Hematopoietic multipotent progenitor cell treated with erythropoietin and hydrocortisone succinate and interleukin-3 and kit ligand, for 8 days (in vitro differentiated cells): Measurements from ENCODE around the gene DDX6.
"Not testable (repeated sequence)": the region's sequence is repeated elsewhere in the genome, so short reads cannot be mapped to it uniquely, and the experiment has no call there.

Experiments
- DNase-seq: peaks from one replicate; pipeline ENCODE4 v3.0.0-alpha.2; 2015

Gene DDX6

DNA sequence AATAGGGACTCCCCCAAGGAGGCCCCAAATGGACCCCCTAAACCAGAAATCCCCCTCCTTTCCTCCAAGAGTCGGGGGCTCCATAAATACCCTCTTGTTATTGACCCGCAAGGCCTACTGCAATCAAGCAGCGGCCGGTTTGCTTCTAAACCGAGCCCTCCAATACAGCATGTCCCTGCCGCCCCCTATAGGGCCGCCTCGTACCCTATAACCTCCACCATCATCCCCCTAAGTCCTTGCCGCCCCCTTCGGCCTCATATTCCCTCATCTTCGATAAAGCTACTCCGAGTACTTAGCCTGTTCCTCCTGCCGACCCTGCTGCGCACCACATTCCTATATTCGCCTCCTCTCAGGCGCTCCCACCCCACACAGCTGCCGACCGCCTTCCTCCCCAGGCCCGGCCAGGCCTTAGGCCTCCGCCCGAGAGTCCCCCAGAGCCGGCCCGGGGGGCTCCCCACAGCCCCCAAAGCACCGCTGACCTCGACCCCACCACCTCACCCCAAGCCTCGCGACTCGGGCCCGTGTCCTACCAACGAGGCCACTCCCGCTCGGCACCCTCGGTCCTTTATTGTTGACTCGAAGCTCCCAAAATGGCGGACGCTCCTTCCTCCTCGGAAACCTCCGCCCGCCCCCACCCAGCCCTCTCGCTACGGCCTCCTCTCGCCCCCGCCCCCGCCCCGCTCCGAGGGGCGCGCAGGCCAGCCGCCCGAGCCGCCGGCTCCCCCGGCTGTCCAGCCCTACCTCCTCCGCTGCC, 430 bp downstream of the DDX6 start:
- peak; percentile 69 for DNase-seq

DNA sequence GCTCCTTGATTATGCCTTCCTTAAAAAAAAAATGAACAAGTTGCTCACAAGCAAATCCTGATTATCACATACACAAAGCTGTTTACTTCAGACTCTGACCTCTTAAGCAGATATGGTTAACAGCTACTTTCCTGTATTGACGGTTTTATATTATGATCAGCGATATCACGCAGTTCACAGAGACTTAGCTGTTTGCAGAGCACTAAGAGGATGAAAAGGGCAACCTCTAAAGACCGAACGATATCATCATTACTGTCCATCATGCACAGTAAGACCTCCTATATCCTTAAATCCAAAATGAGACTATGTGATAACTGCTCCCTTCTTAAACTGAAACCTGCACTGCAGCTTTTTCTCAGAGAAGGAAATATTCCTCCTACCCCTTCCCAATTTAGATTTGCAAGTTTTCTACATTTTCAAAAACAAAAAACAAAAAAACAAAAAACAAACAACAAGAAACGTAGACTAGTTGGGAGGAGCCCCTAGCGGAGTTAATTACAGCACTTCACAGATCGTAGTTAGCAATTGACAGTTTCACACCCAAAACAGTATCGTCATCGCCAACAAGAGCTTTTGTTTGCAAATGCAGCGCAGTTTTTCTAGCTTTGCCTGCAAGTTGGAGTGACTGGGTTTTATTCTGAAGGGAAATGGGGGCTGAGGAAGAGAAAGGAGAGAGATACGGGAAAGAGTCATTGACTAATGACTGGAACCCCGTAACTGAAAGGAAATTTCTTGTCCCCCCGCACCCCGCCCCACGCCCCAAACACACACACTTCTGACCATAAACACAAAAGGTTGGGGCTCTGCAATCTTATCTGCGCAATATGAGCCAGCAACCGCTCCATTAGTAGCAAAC, 1.2 kb downstream of the DDX6 start:
- DNase-seq, result peak; percentile 66

DNA sequence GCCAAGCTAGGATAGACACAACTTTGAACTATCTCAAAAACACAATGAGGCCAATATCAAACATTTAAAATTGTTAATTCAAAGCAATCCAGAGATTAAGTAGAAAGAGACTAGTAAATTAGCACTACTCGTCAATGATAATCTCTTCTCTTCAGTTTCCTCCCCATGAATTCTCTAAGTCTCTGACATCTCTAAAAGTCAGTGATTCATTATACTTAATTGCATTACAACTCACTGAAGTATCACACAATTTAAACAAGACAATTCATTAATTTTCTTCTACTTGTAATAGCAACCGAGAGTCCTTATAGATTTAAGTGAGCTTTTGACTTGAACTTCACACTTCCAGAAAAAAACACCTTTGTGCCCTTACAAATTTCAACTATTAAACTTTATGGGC, 4.3 kb downstream of the DDX6 start:
- DNase-seq, result no peak

DNA sequence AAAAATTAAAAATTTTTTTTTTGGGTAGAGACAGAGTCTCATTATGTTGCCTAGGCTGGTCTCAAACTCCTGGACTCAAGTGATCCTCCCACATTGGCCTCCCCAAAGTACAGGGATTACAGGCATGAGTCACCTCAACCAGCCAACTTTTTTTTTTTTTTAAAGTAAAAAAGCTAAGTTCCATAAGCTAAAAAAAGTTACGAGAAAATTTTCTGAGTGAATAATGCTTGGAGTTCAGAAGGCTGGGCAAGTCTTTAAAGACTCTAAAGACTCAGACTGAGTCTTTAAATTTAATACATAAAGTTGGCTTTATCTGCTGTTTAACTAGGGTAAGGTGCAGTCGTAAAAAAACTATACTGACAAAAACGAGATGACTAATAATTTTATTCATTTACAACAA, 5.6 kb downstream of the DDX6 start:
- no peak for DNase-seq

DNA sequence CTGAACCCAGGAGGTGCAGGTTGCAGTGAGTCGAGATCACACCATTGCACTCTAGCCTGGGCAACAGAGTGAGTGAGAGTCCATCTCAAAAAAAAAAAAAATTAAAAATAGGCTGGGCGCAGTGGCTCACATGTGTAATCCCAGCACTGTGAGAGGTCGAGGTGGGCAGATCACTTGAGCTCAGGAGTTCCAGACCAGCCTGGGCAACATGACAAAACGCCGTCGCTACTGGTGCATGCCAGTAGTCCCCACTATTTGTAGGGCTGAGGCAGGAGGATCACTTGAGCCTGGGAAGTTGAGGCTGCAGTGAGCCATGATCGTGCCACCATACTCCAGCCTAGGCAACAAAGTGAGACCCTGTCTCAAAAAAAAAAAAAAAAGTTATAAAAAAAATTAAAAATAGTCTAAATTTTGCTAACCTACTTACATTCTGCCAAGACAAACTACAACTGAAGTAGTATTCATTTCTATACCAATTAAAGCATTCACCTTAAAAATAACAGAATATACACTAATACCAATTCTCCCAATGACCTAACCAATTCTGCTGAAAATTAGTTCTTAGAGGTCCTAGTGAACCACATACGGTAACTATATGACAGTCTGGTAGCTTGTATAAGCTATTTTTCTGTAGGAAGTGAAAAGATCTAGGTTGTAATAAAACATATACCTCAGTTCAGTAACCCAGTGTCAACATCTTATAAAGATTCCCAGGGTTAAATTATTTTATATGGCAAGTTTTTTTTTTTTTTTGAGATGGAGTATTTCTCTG, 7.1 kb downstream of the DDX6 start:
- no peak for DNase-seq

DNA sequence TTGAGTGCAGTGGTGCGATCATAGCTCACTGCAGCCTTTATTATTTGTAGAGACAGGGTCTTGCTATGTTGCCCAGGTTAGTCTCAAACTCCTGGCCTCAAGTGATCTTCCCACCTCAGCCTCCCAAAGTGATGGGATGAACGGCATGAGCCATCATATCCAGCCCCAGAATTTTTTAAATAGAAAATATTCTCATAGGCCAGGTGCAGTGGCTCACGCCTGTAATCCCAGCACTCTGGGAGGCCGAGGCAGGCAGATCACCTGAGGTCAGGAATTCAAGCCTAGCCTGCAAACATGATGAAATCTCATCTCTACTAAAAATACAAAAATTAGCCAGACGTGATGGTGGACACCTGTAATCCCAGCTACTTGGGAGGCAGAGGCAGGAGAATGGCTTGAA, 7.6 kb downstream of the DDX6 start:
- DNase-seq, result not testable (repeated sequence)

DNA sequence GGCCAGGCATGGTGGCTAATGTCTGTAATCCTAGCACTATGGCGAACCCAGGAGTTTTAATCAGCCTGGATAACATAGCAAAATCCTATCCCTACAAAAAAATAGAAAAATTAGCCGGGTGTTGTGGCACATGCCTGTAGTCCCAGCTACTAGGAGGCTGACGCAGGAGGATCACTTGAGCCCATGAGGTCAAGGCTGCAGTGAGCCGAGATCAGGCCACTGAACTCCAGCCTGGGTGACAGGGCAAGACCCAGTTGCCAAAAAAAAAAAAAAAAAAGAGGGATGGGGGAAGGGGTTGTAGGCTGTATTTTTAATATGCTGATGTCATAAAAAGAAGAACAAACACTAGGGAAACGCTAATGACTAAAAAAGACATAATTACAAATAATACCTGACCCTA, 12.1 kb downstream of the DDX6 start:
- DNase-seq, result no peak

DNA sequence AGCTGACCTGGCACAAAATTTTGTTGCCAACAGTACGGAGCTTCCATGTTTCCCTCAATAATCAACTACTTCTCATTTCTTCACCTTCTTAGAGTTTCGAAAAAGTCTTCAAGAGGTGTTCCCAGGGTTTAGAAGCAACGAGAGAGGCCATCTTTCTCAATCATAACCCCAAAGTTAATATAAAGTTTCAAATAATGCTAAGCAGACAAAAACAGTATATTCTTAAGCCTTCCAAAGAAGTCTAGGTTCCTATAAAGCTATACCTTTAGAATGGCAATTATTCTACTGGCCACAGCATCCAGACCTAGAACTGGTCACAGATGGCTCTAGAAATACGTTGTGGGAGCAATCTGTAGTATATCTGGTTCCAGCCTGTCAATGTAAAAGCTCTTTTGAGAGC, 16.9 kb downstream of the DDX6 start:
- no peak for DNase-seq

DNA sequence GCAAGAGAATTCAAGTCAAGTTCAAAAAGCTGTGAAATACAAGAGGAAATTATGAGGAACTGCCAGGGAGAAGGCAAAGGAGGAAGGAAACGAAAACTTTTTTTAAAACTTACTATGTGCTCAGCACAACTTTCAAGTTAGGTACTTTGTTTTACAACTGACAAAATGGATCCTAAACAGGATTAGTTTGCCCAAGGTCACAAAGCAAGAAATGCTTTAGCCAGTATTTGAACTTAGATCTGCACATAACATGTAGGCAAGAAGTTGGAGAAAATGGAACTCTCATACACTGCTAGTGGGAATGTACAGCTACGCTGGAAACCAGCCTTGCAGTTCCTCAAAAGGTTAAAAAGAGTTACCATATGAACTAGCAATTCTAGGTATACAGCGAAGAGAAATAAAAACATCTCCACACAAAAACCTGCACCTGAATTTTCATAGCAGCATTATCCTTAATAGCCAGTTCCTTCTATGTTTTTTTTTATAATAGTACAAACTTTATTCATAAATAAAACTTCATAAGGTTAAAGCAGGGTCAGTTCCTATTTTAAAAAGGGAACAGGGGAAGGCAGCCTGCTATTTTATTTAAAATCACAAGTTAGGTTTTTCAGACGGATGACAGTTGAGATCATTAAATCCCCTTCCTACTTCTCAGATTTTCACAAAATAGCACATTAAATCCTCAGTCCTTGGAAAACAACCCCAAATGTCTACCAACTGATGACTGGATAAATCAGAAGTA, 19.2 kb downstream of the DDX6 start:
- DNase-seq, result no peak

DNA sequence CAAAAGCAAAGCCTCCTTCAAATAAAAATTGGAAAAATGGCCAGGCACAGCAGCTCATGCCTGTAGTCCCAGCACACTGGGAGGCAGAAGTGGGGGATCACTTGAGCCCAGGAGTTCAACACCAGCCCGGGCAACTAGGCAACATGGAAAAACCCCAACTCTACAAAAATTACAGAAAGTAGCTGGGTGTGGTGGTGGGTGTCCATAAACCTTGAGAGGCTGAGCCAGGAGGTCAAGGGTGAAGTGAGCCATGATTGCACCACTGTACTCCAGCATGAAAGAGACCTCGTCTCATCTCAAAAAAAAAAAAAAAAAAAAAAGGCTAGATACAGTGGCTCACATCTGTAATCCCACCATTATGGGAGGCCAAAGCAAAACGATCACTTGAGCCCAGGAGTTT, 22.3 kb downstream of the DDX6 start:
- DNase-seq, result no peak

DNA sequence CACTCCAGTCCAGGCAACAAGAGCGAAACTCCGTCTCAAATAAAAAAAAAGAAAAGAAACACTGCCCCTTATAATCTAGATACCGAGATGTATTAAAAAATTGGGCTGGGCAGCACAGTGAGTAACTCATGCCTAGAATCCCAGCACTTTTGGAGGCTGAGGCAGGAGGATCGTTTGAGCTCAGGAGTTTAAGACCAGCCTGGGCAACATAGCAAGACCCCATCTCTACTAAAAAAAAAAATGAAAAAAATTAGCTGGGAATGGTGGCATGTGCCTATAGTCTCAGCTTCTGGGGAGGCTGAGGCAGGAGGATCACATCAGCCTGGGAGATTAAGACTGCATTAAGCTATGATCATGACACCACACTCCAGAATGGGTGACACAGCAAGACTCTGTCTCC, 24.9 kb downstream of the DDX6 start:
- DNase-seq, result no peak

DNA sequence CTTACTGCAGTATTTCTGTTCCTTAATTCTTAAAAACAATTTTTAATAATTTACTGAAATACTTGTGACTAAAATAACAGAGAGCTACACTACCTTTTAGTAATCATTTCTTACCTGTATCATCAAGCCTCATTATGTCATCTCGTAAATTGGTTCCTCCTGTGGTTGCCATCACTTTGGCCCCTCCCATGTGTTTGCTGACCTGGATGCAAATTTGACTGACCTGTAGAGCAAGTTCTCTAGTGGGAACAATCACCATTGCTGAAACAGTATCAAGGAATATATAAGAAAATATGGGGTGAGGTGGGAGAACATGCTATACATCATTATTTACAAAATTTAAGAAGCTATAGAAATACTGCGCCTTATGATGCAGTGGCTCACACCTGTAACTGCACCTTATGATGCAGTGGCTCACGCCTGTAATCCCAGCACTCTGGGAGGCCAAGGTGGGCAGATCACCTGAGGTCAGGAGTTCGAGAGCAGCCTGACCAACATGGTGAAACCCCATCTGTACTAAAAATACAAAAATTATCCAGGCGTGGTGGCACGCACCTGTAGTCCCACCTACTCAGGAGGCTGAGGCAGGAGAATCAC, 25.8 kb downstream of the DDX6 start:
- DNase-seq, result not testable (repeated sequence)

DNA sequence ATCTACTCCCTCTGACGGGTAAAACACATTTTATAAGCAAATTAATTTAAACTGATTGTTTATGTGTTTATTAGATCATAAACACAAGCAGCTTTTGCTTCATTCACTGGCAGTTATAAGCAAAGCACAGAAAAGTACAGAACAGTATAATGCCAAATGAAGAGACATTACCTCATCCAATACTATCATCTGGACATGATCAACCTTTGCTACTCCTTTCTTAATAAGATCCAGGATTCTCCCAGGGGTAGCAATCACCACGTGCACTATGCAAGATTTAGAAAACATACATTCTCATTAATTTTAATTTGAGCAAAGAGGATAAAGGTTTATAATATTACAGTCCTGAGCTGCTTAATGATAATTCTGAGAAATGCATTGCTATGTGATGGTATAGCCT, 27.9 kb downstream of the DDX6 start:
- no peak for DNase-seq

DNA sequence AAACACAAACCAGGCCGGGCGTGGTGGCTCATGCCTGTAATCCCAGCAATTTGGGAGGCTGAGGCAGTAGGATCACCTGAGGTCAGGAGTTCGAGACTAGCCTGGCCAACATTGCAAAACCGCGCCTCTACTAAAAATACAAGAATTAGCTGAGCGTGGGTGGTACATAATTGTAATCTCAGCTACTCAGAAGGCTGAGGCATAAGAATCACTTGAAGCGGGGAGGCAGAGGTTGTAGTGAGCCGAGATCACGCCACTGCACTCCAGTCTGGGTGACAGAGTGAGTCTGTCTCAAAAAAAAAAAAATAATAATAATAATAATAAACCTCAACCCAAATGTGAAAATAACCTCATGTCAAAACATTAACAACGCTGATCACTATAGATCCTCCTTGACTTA, 29.0 kb downstream of the DDX6 start:
- DNase-seq, result not testable (repeated sequence)

DNA sequence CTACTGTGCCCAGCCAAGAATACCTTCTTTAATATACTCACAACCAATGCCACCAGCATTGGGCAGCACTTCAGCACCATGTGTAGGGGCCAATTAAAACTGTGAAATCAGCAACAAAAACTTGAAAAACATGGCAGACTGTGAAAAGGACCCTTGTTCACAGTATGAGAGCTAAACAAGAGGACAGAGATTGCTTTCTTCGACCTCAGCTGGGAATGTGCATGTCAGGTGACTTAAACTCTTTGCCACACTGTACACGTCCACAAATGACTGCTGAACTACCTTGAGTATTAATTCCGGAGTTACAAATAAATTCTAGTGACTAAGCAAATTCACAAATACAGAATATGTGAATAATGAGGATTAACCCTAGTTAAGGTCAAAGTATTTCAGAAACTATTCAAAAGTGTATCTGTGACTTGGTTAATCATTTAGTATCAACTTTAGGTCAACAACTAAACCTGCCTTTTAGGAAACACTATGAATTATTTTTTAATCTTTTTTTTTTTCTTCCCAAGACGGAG, 33.0 kb downstream of the DDX6 start:
- no peak for DNase-seq

DNA sequence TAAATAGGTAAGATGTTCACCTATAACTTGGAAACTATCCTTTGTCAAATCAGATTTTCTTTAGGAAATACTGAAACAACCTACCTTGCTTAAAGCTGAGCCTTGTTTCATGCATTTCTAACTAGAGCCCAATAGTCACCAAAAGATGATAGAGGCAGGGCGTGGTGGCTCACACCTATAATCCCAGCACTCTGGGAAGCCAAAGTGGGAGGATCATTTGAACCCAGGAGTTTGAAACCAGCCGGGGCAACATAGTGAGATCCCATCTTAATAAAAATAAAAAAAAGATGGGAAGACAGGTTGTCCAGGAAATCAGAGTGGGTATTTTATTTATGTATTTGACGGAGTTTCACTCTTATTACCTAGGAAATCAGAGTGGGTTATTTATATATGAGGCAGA, 38.3 kb downstream of the DDX6 start:
- no peak for DNase-seq

DNA sequence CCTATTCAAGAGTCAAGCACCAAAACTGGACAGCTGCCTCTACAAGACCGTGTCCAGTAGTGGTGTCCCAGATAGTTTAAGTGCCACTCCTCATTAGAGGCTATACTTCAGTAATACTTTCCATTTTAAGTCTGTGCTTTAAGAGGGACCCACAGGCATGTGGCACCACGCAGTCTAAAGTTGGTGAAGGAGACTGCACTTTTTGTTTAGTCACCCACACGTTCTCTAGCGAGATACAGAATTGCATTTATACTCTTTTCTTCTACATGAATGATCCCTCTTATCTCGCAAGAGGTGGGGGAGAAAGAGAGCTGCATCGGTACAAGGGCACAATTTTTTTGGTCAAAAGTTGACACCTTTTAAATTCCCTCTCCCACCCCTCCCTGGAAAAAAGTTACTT, 41.5 kb downstream of the DDX6 start:
- no peak for DNase-seq

DNA sequence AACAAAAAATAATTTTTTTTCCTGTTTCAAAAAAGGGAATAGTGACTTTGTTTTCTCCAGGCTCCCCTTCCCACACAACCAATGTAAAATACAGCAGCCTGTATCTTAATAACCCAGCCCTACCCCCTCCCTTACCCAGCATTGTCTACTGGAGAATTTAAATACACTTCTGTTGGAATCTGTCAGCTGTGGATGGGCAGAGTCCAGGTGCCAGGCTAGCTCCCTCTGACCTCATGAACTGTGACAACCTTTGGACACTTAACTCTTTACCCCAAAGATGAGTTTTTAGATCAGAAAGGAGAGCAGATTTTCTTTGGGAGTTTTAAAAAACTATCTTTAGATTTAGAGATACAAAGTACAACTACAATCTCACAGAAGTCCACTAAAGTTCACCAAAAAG, 42.9 kb downstream of the DDX6 start:
- no peak for DNase-seq

DNA sequence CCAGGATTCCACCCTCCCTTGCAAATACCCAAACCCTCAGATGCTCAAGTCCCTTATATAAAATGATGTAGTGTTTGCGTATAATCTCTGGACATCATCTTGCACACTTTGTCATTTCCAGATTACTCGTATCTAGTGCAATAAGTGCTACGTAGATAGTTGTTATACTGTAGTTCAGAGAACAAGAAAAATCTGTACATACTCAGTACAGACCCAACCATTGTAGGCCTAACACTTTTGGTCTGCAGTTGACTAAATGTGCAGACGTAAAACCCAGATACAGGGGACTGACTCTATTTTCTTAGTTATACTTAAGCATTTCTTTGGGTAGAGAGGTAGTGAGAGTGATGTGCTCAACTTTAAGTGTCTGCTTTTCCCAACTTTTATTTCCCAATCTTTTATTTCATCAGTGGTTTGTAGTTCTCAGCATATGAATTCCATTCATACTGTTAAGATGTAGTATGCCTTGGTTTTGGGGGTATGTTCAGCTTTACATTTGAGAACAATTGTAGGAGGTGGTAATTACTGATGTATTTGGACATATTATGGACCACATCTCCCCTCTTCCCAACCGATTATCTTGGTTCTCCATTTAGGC, 43.9 kb downstream of the DDX6 start:
- DNase-seq, result no peak

DNA sequence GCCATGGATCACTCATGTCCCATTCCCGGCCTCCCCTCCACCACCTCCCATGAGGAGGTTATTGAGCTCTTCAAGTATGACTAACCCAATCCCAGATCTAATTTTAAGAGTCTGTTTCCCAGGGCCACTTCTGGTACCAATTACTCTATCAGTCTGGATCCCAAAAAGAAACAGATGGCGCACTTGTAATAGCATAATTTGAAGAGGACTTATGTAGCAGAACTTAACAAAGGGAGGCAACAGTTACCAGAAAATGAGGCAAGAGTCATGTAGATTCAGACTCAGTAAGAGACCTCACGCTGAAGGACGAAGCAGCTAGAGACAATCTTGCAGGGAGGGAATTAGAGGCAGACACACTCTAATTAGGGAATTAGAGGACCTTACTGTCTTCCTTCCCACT, 46.9 kb downstream of the DDX6 start:
- DNase-seq, result no peak

DNA sequence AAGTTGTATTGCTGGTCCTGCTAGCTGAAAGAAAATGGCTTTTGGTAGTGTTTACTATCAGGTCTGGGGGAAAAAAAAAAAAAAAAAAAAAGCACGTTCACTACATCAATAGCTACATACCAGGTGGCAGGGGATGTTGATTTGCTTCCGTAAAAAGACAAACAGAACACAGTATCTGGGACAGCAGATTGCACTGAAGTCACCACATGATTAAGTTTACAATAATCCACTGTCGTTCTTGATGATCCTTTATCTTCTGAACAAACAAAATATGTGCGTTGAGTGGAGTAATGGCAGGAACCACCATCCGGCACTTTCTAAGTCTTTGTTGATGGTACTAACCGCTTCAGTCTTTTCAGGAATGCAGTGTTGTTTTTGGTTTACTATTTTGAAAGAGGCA, 48.7 kb downstream of the DDX6 start:
- DNase-seq, result no peak

DNA sequence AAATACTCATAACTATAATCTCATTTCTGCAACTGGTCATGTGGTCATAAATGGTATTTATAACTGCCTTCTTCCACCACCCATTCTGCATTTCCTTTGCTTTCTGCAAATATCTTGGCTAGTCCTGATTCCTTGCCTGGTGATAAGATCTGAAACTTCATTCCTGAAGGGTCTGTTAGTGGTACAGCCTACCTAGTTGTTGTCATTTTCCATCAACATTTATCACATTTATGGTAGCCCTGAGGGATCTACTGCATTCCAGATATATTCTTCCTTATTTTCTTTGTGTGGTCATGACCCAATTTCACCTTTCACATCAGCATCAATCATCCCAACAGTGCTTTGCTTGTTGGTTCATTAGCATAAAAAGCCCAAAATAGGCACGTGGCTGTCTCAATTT, 50.1 kb downstream of the DDX6 start:
- no peak for DNase-seq
